HG03064 (cell line): ENCODE measurements around the gene LSR.

Experiments used
- ATAC-seq: cut with Tn5 transposase; IDR thresholded peaks from one replicate; pipeline ENCODE4 v1.9.1; 2021; ENCODE audit warnings: low read depth; ENCODE audit not compliant: unreplicated experiment

The LSR gene

GRCh38 chr19:35246466-35247092 lies 2.2 kb upstream of the LSR start:
- no peak for ATAC-seq

GRCh38 chr19:35247526-35248309 lies 1.1 kb upstream of the LSR start:
- ATAC-seq, result no peak

- ATAC-seq, result peak; percentile 15
These were observed 495 bp downstream of the LSR start for GRCh38 chr19:35249146-35249847.

GRCh38 chr19:35249848-35250711 lies 1.3 kb downstream of the LSR start:
- no peak for ATAC-seq

- no peak for ATAC-seq
These were observed 2.7 kb downstream of the LSR start for GRCh38 chr19:35251456-35251855.

GRCh38 chr19:35253316-35254286 lies 4.8 kb downstream of the LSR start:
- ATAC-seq, result no peak

GRCh38 chr19:35254341-35255297 lies 5.8 kb downstream of the LSR start:
- no peak for ATAC-seq

GRCh38 chr19:35256566-35256965 lies 7.8 kb downstream of the LSR start:
- ATAC-seq, result no peak

GRCh38 chr19:35257113-35257461 lies 8.3 kb downstream of the LSR start:
- no peak for ATAC-seq

GRCh38 chr19:35260694-35261304 lies 12.0 kb downstream of the LSR start:
- ATAC-seq, result no peak

GRCh38 chr19:35261356-35262100 lies 12.7 kb downstream of the LSR start:
- ATAC-seq, result no peak

- no peak for ATAC-seq
These were observed 13.4 kb downstream of the LSR start for GRCh38 chr19:35262101-35262761.

GRCh38 chr19:35264268-35265125 lies 15.7 kb downstream of the LSR start:
- ATAC-seq, result no peak

- ATAC-seq, result no peak
These were observed 16.5 kb downstream of the LSR start for GRCh38 chr19:35265126-35265899.

- ATAC-seq, result no peak
These were observed 17.2 kb downstream of the LSR start for GRCh38 chr19:35265900-35266519.
